Peyer's patch (tissue), 4 donors: ENCODE data around the gene SLC22A16.
"Not testable (repeated sequence)": the region's sequence is repeated elsewhere in the genome, so short reads cannot be mapped to it uniquely, and the experiment has no call there.

ENCODE experiments used
- CTCF ChIP-seq, 6 experiments: fragments of 450-650 bp in 4 of 6; fragments of 200-600 bp in 2 of 6; sonication (generic) in 1 of 6; IDR thresholded peaks; one replicate each; pipeline ENCODE4 v1.5.1; 2017 to 2019; ENCODE audit warnings: antibody characterized with exemption in 6 of 6, mild to moderate bottlenecking in 3 of 6, moderate library complexity in 1 of 6
- POLR2A ChIP-seq, 2 donors: fragments of 450-650 bp; IDR thresholded peaks; one replicate each; pipeline ENCODE4 v1.5.1; 2017; ENCODE audit warnings: antibody characterized with exemption in 2 of 2, mild to moderate bottlenecking in 2 of 2, moderate library complexity in 2 of 2

DNA sequence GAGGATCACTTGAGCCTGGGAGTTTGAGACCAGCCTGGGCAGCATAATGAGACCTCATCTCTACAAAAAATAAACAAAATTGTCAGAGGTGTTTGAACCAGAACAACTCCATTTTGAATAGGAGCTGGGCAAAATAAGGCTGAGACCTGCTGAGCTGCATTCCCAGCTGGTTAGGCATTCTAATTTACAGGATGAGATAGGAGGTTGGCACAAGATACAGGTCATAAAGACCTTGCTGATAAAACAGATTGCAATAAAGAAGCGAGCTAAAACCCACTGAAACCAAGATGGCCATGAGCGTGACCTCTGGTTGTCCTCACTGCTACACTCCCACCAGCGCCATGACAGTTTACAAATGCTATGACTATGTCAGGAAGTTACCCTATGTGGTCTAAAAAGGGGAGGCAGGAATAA, 11.6 kb upstream of the SLC22A16 start:
- TF ChIP-seq POLR2A, CTCF (IDR thresholded peaks at IDR 0.05): not testable (repeated sequence)
